SK-N-SH treated with all-trans-retinoic acid at 6 μM for 48 hours (cell line): ENCODE results near the gene DCDC2C.

ENCODE experiments used
- ATAC-seq: fragments of 200-7000 bp; cut with Tn5 transposase; 3 replicates; pipeline ENCODE4 v1.9.1; 2020; ENCODE audit warnings: mild to moderate bottlenecking, moderate library complexity
- ARNTL ChIP-seq: fragments of 450-650 bp; formaldehyde crosslinking; IDR thresholded peaks from 2 replicates; pipeline ENCODE4 v1.5.0; 2020; ENCODE audit warnings: low read depth, mild to moderate bottlenecking, moderate library complexity, borderline replicate concordance
- BACH2 ChIP-seq: fragments of 250-450 bp; sonication (Bioruptor Pico); IDR thresholded peaks from 2 replicates; pipeline ENCODE4 v1.9.0; 2021; ENCODE audit warnings: mild to moderate bottlenecking, borderline replicate concordance
- CSDC2 ChIP-seq: fragments of 250-450 bp; sonication (Bioruptor Pico); IDR thresholded peaks from 2 replicates; pipeline ENCODE4 v1.5.0; 2020; ENCODE audit warnings: mild to moderate bottlenecking, moderate library complexity
- ESRRG ChIP-seq: fragments of 250-450 bp; sonication (Bioruptor Pico); IDR thresholded peaks from 2 replicates; pipeline ENCODE4 v1.6.1; 2021; ENCODE audit warnings: mild to moderate bottlenecking
- GLIS3 ChIP-seq: fragments of 250-450 bp; sonication (Bioruptor Pico); IDR thresholded peaks from 2 replicates; pipeline ENCODE4 v1.5.0; 2020; ENCODE audit warnings: mild to moderate bottlenecking, moderate library complexity
- ISL1 ChIP-seq: fragments of 250-450 bp; sonication (Bioruptor Pico); IDR thresholded peaks from 2 replicates; pipeline ENCODE4 v2.1.2; 2022; ENCODE audit warnings: mild to moderate bottlenecking, moderate library complexity
- OSR1 ChIP-seq: fragments of 250-450 bp; sonication (Bioruptor Pico); IDR thresholded peaks from 2 replicates; pipeline ENCODE4 v1.8.0; 2022; ENCODE audit warnings: moderate library complexity, mild to moderate bottlenecking, inconsistent platforms
- PPARA ChIP-seq: fragments of 250-450 bp; sonication (Bioruptor Pico); IDR thresholded peaks from 2 replicates; pipeline ENCODE4 v1.5.0; 2020; ENCODE audit warnings: mild to moderate bottlenecking, borderline replicate concordance
- RARB ChIP-seq: fragments of 250-450 bp; sonication (Bioruptor Pico); IDR thresholded peaks from 2 replicates; pipeline ENCODE4 v1.8.0; 2021; ENCODE audit warnings: mild to moderate bottlenecking, moderate library complexity
- SNAI2 ChIP-seq: fragments of 250-450 bp; sonication (Bioruptor Pico); IDR thresholded peaks from 2 replicates; pipeline ENCODE4 v1.5.0; 2020; ENCODE audit warnings: mild to moderate bottlenecking, moderate library complexity
- TCF4 ChIP-seq: fragments of 250-450 bp; sonication (Bioruptor Pico); IDR thresholded peaks from 2 replicates; pipeline ENCODE4 v1.8.0; 2021; ENCODE audit warnings: mild to moderate bottlenecking, moderate library complexity, borderline replicate concordance
- ZC3H10 ChIP-seq: fragments of 250-450 bp; sonication (Bioruptor Pico); IDR thresholded peaks from 2 replicates; pipeline ENCODE4 v1.5.1; 2021; ENCODE audit warnings: mild to moderate bottlenecking, moderate library complexity
- ZFP3 ChIP-seq: fragments of 250-450 bp; sonication (Bioruptor Pico); IDR thresholded peaks from 2 replicates; pipeline ENCODE4 v1.5.0; 2020; ENCODE audit warnings: mild to moderate bottlenecking, moderate library complexity
- ZFP30 ChIP-seq: fragments of 450-650 bp; formaldehyde crosslinking; IDR thresholded peaks from 2 replicates; pipeline ENCODE4 v1.5.0; 2022; ENCODE audit warnings: mild to moderate bottlenecking, moderate library complexity
- ZNF565 ChIP-seq: fragments of 450-650 bp; formaldehyde crosslinking; conservative IDR thresholded peaks from 2 replicates; pipeline ENCODE4 v1.5.0; 2020; ENCODE audit warnings: low read depth, mild to moderate bottlenecking, moderate library complexity
- ZNF70 ChIP-seq: fragments of 450-650 bp; formaldehyde crosslinking; IDR thresholded peaks from 2 replicates; pipeline ENCODE4 v1.5.0; 2020; ENCODE audit warnings: mild to moderate bottlenecking, moderate library complexity
- TF ChIP-seq, protein P1 (sequence below): fragments of 250-450 bp; sonication (Bioruptor Pico); IDR thresholded peaks from 2 replicates; pipeline ENCODE4 v1.5.1; 2020; ENCODE audit warnings: low read depth, mild to moderate bottlenecking, moderate library complexity
- TF ChIP-seq, protein P2 (sequence below): fragments of 250-450 bp; sonication (Bioruptor Pico); IDR thresholded peaks from 2 replicates; pipeline ENCODE4 v1.8.0; 2021; ENCODE audit warnings: low read depth, mild to moderate bottlenecking, moderate library complexity, borderline replicate concordance
- TF ChIP-seq, protein P3 (sequence below): fragments of 250-450 bp; sonication (Bioruptor Pico); IDR thresholded peaks from 2 replicates; pipeline ENCODE4 v1.5.1; 2021; ENCODE audit warnings: mild to moderate bottlenecking, moderate library complexity
- TF ChIP-seq, protein P4 (sequence below): fragments of 250-450 bp; sonication (Bioruptor Pico); IDR thresholded peaks from 2 replicates; pipeline ENCODE4 v1.5.0; 2020; ENCODE audit warnings: mild to moderate bottlenecking, moderate library complexity

The DCDC2C gene

DNA sequence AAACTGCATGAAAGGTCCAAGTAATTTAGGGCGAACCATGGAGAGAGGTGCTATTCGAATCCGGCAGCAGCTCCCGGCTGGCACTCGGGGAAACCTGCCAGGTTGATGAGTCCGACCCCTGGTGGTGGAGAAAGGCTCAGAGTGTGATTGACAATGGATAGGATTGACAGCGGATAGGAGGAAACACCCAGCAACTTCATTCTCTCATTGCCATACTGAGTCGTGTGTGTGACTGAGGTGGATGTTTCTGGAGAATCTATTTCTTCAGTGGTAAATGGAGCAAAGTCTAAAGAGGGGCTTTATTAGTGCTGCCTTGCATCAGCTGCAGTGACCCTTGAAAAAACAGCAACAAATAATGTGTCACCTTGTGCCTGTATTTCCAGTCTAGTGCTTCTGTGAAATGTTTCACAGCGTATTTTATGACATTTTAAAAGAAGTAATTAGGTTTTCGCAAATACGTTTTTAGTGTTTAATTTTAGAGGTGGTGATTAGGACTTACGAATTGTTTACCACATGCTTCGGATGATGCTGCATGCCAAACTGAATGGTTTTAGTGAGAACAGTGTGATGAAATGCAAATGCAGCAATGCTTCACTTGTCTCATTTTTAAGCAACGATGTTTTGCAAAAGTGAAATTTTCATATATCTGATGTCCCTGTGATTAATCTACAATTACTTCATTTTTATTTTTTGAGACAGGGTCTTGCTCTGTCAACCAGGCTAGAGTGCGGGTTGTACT is 102.0 kb downstream of the DCDC2C start:
- TF ChIP-seq SNAI2 = no peak
- TF ChIP-seq, protein P1, sequence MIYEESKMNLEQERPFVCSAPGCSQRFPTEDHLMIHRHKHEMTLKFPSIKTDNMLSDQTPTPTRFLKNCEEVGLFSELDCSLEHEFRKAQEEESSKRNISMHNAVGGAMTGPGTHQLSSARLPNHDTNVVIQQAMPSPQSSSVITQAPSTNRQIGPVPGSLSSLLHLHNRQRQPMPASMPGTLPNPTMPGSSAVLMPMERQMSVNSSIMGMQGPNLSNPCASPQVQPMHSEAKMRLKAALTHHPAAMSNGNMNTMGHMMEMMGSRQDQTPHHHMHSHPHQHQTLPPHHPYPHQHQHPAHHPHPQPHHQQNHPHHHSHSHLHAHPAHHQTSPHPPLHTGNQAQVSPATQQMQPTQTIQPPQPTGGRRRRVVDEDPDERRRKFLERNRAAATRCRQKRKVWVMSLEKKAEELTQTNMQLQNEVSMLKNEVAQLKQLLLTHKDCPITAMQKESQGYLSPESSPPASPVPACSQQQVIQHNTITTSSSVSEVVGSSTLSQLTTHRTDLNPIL (CRISPR knock-in tag) = no peak
- ATAC-seq = no peak; the same call in 2 of the 3 replicates

DNA sequence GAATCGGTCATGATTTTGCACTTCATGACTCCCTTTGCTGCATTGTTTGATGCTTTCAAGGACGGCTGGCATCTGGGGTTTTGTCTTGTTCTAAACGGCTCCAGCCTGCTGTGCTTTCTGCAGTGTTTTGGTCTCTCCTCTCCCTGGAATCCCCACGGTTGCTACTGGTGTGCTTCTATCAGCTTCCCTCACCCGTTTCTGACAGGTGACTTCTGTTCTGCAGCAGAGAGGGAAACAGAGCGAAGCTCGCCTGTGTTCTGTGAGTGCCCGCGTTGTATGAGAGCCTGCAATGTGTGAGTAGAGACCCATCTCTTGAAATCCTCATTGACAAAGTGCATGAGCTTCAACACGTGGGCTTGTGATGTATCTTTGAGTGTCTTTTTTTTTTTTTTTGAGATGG is 102.8 kb downstream of the DCDC2C start:
- TF ChIP-seq PPARA (CRISPR knock-in tag) (no peak), ESRRG (CRISPR knock-in tag) (no peak), OSR1 (CRISPR knock-in tag) (no peak), ZFP3 (CRISPR knock-in tag) (no peak), RARB (CRISPR knock-in tag) (no peak), ZNF70 (no peak), ARNTL (CRISPR knock-in tag) (no peak), CSDC2 (CRISPR knock-in tag) (no peak), ZNF565 (CRISPR knock-in tag) (no peak), ISL1 (CRISPR knock-in tag) (no peak), BACH2 (no peak)
- TF ChIP-seq, protein P2, sequence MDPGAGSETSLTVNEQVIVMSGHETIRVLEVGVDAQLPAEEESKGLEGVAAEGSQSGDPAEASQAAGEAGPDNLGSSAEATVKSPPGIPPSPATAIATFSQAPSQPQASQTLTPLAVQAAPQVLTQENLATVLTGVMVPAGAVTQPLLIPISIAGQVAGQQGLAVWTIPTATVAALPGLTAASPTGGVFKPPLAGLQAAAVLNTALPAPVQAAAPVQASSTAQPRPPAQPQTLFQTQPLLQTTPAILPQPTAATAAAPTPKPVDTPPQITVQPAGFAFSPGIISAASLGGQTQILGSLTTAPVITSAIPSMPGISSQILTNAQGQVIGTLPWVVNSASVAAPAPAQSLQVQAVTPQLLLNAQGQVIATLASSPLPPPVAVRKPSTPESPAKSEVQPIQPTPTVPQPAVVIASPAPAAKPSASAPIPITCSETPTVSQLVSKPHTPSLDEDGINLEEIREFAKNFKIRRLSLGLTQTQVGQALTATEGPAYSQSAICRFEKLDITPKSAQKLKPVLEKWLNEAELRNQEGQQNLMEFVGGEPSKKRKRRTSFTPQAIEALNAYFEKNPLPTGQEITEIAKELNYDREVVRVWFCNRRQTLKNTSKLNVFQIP (CRISPR knock-in tag) = no peak
- TF ChIP-seq, protein P3, sequence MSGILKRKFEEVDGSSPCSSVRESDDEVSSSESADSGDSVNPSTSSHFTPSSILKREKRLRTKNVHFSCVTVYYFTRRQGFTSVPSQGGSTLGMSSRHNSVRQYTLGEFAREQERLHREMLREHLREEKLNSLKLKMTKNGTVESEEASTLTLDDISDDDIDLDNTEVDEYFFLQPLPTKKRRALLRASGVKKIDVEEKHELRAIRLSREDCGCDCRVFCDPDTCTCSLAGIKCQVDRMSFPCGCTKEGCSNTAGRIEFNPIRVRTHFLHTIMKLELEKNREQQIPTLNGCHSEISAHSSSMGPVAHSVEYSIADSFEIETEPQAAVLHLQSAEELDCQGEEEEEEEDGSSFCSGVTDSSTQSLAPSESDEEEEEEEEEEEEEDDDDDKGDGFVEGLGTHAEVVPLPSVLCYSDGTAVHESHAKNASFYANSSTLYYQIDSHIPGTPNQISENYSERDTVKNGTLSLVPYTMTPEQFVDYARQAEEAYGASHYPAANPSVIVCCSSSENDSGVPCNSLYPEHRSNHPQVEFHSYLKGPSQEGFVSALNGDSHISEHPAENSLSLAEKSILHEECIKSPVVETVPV (CRISPR knock-in tag) = no peak
- TF ChIP-seq, protein P4, sequence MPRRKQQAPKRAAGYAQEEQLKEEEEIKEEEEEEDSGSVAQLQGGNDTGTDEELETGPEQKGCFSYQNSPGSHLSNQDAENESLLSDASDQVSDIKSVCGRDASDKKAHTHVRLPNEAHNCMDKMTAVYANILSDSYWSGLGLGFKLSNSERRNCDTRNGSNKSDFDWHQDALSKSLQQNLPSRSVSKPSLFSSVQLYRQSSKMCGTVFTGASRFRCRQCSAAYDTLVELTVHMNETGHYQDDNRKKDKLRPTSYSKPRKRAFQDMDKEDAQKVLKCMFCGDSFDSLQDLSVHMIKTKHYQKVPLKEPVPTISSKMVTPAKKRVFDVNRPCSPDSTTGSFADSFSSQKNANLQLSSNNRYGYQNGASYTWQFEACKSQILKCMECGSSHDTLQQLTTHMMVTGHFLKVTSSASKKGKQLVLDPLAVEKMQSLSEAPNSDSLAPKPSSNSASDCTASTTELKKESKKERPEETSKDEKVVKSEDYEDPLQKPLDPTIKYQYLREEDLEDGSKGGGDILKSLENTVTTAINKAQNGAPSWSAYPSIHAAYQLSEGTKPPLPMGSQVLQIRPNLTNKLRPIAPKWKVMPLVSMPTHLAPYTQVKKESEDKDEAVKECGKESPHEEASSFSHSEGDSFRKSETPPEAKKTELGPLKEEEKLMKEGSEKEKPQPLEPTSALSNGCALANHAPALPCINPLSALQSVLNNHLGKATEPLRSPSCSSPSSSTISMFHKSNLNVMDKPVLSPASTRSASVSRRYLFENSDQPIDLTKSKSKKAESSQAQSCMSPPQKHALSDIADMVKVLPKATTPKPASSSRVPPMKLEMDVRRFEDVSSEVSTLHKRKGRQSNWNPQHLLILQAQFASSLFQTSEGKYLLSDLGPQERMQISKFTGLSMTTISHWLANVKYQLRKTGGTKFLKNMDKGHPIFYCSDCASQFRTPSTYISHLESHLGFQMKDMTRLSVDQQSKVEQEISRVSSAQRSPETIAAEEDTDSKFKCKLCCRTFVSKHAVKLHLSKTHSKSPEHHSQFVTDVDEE (CRISPR knock-in tag) = no peak
- TF ChIP-seq, protein P1 (CRISPR knock-in tag) = no peak
- ATAC-seq = no peak

DNA sequence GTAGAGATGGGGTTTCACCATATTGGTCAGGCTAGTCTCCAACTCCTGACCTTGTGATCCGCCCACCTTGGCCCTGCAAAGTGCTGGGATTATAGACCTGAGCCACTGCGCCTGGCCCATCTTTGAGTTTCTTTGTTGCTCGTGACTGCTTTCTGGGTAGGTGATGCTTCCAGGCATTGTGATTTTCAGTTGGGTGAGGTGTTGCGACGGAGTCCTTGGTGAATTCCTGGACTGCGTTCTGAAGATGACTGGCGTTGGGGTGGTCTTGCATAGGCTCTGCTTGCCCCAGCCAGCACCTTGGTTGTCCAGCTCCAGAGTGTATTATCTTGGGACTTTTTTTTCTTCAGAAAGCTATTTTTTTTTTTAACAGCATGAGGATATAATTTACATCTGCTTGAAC is 103.4 kb downstream of the DCDC2C start:
- no peak for ATAC-seq
- TF ChIP-seq TCF4 (no peak), ZC3H10 (no peak), OSR1 (CRISPR knock-in tag) (no peak), ZNF565 (CRISPR knock-in tag) (no peak), GLIS3 (no peak), BACH2 (no peak), PPARA (CRISPR knock-in tag) (no peak), CSDC2 (CRISPR knock-in tag) (no peak), RARB (CRISPR knock-in tag) (no peak), ISL1 (CRISPR knock-in tag) (no peak), ZFP30 (CRISPR knock-in tag) (no peak), ZNF70 (no peak), ZFP3 (CRISPR knock-in tag) (no peak)
- TF ChIP-seq, protein P1 (CRISPR knock-in tag) = no peak
- TF ChIP-seq, protein P3 (CRISPR knock-in tag) = no peak
- TF ChIP-seq, protein P4 (CRISPR knock-in tag) = no peak
